Fibroblast of lung (primary cell): ENCODE data around the gene AGAP1. TPM values are rescaled to one million over a fixed set of nuclear protein-coding genes. Genes with fewer than 3 reads are reported as not detected.

ENCODE experiments used
- DNase-seq, 2 donors: peaks; one replicate each; pipeline versions ENCODE4 v3.0.0 to v3.0.0-alpha.2; 2010; ENCODE audit warnings: low read depth in 2 of 2
- H2AFZ ChIP-seq: 2 replicates; pipeline ENCODE4 v1.5.1; 2012; ENCODE audit warnings: low read length, control low read depth, inconsistent platforms
- H3K27ac ChIP-seq: 2 replicates; pipeline ENCODE4 v1.5.1; 2011; ENCODE audit warnings: low read length, control low read depth; ENCODE audit not compliant: insufficient read depth
- H3K27me3 ChIP-seq: 2 replicates; pipeline ENCODE4 v1.5.1; 2011; ENCODE audit warnings: mild to moderate bottlenecking, low read length; ENCODE audit not compliant: control insufficient read depth, insufficient read depth
- H3K36me3 ChIP-seq: 2 replicates; pipeline ENCODE4 v1.5.1; 2011; ENCODE audit warnings: low read length; ENCODE audit not compliant: control insufficient read depth, insufficient read depth
- H3K4me1 ChIP-seq: 2 replicates; pipeline ENCODE4 v1.5.1; 2011; ENCODE audit warnings: low read length; ENCODE audit not compliant: control insufficient read depth, insufficient read depth; ENCODE audit errors: extremely low read depth
- H3K4me2 ChIP-seq: 2 replicates; pipeline ENCODE4 v1.5.1; 2011; ENCODE audit warnings: low read length, control low read depth; ENCODE audit not compliant: insufficient read depth; ENCODE audit errors: extremely low read depth
- H3K4me3 ChIP-seq, 4 experiments: fragments of 200-600 bp in 1 of 4; sonication (generic) in 1 of 4; replicated peaks in 1 of 4; 2 replicates each; pipeline ENCODE4 v1.5.1; 2011 to 2016; ENCODE audit warnings: low read length in 4 of 4, low read depth in 3 of 4, mild to moderate bottlenecking in 3 of 4, control low read depth in 2 of 4, inconsistent platforms in 1 of 4, mixed read lengths in 1 of 4; ENCODE audit not compliant: insufficient read depth in 1 of 4; ENCODE audit errors: control extremely low read depth in 1 of 4
- H3K79me2 ChIP-seq: 2 replicates; pipeline ENCODE4 v1.5.1; 2012; ENCODE audit warnings: mild to moderate bottlenecking, low read length, inconsistent platforms; ENCODE audit not compliant: control insufficient read depth, insufficient read depth
- H3K9ac ChIP-seq: 2 replicates; pipeline ENCODE4 v1.5.1; 2011; ENCODE audit warnings: mild to moderate bottlenecking, low read length, control low read depth; ENCODE audit not compliant: insufficient read depth
- H3K9me3 ChIP-seq: 2 replicates; pipeline ENCODE4 v1.5.1; 2012; ENCODE audit warnings: low read depth, low read length; ENCODE audit not compliant: control insufficient read depth, insufficient read depth
- H4K20me1 ChIP-seq: 2 replicates; pipeline ENCODE4 v1.5.1; 2011; ENCODE audit warnings: low read length; ENCODE audit not compliant: control insufficient read depth, insufficient read depth; ENCODE audit errors: extremely low read depth
- EZH2 ChIP-seq: IDR thresholded peaks from 2 replicates; pipeline ENCODE4 v1.5.1; 2012; ENCODE audit warnings: low read length, control low read depth, mild to moderate bottlenecking; ENCODE audit errors: missing control alignments
- polyA plus RNA-seq, 2 donors: library from polyadenylated mRNA; depleted of rRNA in 1 of 2; stranded (reverse) in 1 of 2; unstranded in 1 of 2; fragments of >200 nt; gene quantifications; 2 replicates each; pipeline ENCODE4 v1.2.1, GENCODE V29; 2011 to 2012; ENCODE audit warnings: missing spikeins in 1 of 2
- total RNA-seq: library from RNA; depleted of rRNA; stranded (reverse); fragments of >200 nt; gene quantifications from 2 replicates; pipeline ENCODE4 v1.2.1, GENCODE V29; 2014
- TF ChIP-seq, protein P1 (sequence below), 2 donors: IDR thresholded peaks in 1 of 2; conservative IDR thresholded peaks in 1 of 2; 1 replicate in 1 of 2; 2 replicates in 1 of 2; pipeline ENCODE4 v1.5.1; 2011 to 2012; ENCODE audit warnings: low read length in 2 of 2, control low read depth in 1 of 2, inconsistent platforms in 1 of 2, low read depth in 1 of 2, mild to moderate bottlenecking in 1 of 2

The AGAP1 gene
- total and polyA plus RNA-seq, 2 donors (not counting 1 experiment from before 2014, with no cell fraction given) = 10.6 to 14.0 TPM

DNA sequence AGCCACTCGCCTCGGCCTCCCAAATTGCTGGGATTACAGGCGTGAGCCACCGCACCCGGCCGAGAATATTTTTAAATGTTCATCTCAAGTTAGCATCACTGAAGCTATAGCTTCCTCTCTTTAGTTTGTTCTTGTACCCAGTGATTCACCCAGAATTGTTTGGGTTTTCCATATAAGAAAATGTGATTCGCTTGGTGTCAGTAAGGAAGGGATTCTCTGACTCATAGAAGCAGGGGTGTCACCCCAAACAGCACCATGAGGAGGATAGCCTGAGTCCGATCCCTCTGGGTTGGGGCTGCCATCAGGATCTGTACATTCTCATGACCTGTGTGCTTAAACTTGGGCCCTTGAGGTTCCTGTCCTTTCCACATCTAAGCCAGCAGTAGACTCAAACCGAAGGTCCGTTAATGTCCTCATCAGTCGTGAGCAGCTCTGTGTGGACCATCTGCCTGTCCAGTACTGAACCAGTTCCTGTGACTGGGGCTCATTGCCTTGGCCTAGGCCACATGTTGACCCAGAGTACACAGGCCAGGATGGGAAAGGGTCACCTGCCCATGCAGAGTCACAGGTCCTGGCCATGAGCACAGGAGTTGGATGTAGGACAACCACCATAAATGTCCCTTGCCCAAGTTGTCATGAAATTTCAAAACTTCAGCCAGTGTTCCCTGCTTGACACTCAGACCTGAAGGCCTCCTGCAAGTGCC, 362.5 kb downstream of the AGAP1 start:
- H3K9ac ChIP-seq = no peak overlapping the region
- TF ChIP-seq, protein P1, sequence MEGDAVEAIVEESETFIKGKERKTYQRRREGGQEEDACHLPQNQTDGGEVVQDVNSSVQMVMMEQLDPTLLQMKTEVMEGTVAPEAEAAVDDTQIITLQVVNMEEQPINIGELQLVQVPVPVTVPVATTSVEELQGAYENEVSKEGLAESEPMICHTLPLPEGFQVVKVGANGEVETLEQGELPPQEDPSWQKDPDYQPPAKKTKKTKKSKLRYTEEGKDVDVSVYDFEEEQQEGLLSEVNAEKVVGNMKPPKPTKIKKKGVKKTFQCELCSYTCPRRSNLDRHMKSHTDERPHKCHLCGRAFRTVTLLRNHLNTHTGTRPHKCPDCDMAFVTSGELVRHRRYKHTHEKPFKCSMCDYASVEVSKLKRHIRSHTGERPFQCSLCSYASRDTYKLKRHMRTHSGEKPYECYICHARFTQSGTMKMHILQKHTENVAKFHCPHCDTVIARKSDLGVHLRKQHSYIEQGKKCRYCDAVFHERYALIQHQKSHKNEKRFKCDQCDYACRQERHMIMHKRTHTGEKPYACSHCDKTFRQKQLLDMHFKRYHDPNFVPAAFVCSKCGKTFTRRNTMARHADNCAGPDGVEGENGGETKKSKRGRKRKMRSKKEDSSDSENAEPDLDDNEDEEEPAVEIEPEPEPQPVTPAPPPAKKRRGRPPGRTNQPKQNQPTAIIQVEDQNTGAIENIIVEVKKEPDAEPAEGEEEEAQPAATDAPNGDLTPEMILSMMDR (conservative IDR thresholded peaks at IDR 0.05 in 1 of 2, IDR thresholded peaks at IDR 0.05 in 1 of 2; ENCODE audit: low read depth in 1 of 2, low read length in 2 of 2) = no peak
- TF ChIP-seq EZH2 = no peak
- no peak for DNase-seq
- H4K20me1 ChIP-seq = no peaks in the 10 kb centered on the region
- no peak overlapping the region for H3K4me3 ChIP-seq
- no peaks in the 10 kb centered on the region for H3K79me2 ChIP-seq
- H3K27ac ChIP-seq = no peak overlapping the region
- no peaks in the 10 kb centered on the region for H3K9me3 ChIP-seq
- no peaks in the 10 kb centered on the region for H3K36me3 ChIP-seq
- H2AFZ ChIP-seq = no peak overlapping the region
- H3K4me1 ChIP-seq = no peaks in the 10 kb centered on the region
- H3K4me2 ChIP-seq = no peak overlapping the region
- no peaks in the 10 kb centered on the region for H3K27me3 ChIP-seq

DNA sequence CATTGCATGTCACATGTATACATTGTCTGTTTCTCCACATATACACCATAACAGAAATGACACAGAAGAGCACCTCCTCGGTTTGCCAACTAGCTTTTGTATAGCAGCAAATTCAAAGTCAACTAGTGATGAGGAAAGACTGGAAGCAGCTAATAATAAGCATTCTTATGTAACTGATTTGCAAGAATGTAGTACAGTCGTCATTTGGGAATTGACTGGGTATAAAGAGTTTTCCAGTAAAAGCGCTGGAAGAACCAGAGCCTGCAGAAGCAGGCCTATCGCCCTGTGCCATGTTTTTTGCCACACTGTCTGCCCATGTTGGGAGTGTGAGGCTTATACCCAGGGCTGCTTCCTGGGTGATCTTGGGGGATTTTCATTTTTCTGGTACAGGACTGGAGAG, 363.8 kb downstream of the AGAP1 start:
- Histone ChIP-seq H3K4me2 (no peak overlapping the region), H3K27ac (no peak overlapping the region), H3K36me3 (no peaks in the 10 kb centered on the region), H4K20me1 (no peaks in the 10 kb centered on the region), H3K9me3 (no peaks in the 10 kb centered on the region), H3K27me3 (no peaks in the 10 kb centered on the region), H3K79me2 (no peaks in the 10 kb centered on the region), H3K4me3 (no peak overlapping the region), H2AFZ (no peak overlapping the region), H3K4me1 (no peaks in the 10 kb centered on the region), H3K9ac (no peak overlapping the region)
- TF ChIP-seq EZH2 = no peak
- TF ChIP-seq, protein P1 (conservative IDR thresholded peaks at IDR 0.05 in 1 of 2, IDR thresholded peaks at IDR 0.05 in 1 of 2; ENCODE audit: low read depth in 1 of 2, low read length in 2 of 2) = no peak
- DNase-seq = no peak

DNA sequence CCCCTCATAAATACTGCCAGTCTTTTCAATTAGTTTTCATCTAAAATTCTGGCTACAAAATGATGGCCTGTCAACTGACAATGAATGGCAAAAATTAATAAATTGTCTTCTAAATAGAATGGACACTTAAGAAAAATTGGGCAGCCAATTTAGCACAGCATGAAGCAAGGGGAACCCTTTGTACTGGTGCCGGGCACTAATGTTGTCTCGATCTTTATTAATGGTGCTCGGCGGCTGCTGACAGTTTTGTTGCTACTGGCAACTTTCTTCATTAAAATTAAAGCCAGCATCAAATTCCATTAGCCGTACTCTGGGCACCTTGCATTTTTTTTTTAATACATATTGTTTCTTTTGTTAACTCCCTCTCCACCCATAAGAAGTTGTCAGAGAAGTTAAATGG, 365.0 kb downstream of the AGAP1 start:
- H3K4me1 ChIP-seq = no peaks in the 10 kb centered on the region
- H3K9me3 ChIP-seq = no peaks in the 10 kb centered on the region
- TF ChIP-seq, protein P1 (conservative IDR thresholded peaks at IDR 0.05 in 1 of 2, IDR thresholded peaks at IDR 0.05 in 1 of 2; ENCODE audit: low read depth in 1 of 2, low read length in 2 of 2) = no peak
- TF ChIP-seq EZH2 = no peak
- H4K20me1 ChIP-seq = no peaks in the 10 kb centered on the region
- no peak for DNase-seq
- no peak overlapping the region for H3K4me2 ChIP-seq
- H3K27me3 ChIP-seq = no peaks in the 10 kb centered on the region
- no peak overlapping the region for H3K27ac ChIP-seq
- no peaks in the 10 kb centered on the region for H3K36me3 ChIP-seq
- no peaks in the 10 kb centered on the region for H3K79me2 ChIP-seq
- H3K9ac ChIP-seq = no peak overlapping the region
- H2AFZ ChIP-seq = no peak overlapping the region
- H3K4me3 ChIP-seq = no peak overlapping the region
